ENCODE measurements around the gene TSPAN13.
A peak's percentile ranks its signal among the peaks of the same experiment; 100 is the strongest.

TSPAN13 gene

GRCh38 chr7:16791905-16792698, 38.5 kb downstream of the TSPAN13 start:
- TF ChIP-seq, protein P1, sequence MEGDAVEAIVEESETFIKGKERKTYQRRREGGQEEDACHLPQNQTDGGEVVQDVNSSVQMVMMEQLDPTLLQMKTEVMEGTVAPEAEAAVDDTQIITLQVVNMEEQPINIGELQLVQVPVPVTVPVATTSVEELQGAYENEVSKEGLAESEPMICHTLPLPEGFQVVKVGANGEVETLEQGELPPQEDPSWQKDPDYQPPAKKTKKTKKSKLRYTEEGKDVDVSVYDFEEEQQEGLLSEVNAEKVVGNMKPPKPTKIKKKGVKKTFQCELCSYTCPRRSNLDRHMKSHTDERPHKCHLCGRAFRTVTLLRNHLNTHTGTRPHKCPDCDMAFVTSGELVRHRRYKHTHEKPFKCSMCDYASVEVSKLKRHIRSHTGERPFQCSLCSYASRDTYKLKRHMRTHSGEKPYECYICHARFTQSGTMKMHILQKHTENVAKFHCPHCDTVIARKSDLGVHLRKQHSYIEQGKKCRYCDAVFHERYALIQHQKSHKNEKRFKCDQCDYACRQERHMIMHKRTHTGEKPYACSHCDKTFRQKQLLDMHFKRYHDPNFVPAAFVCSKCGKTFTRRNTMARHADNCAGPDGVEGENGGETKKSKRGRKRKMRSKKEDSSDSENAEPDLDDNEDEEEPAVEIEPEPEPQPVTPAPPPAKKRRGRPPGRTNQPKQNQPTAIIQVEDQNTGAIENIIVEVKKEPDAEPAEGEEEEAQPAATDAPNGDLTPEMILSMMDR (IDR thresholded peaks at IDR 0.05) = no peak

DNA sequence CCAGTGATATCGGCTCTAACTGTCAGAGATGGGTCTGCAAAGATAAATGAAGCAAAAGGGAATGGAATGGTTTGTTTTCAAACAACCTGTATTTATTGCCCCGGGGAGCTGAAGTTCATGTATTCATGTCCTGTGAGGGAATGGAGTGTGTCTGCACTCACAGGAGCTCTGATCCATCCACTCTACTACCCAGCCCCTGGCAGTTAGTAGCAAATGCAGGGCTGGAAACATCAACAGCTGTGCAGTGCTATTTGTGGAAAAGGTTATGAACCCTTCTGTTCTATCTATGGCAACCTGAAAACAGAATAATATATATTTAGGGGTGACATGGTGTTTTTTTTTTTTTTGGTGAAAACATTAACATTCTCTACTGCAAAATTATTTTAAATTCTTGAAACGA, 41.4 kb downstream of the TSPAN13 start:
- TF ChIP-seq, protein P1 (IDR thresholded peaks at IDR 0.05) = no peak

- TF ChIP-seq, protein P1 (IDR thresholded peaks at IDR 0.05) = no peak
These were observed 42.1 kb downstream of the TSPAN13 start for GRCh38 chr7:16795624-16796023.

GRCh38 chr7:16801111-16801542, 47.6 kb downstream of the TSPAN13 start:
- TF ChIP-seq, protein P1 (IDR thresholded peaks at IDR 0.05) = peak; percentile 65

DNA sequence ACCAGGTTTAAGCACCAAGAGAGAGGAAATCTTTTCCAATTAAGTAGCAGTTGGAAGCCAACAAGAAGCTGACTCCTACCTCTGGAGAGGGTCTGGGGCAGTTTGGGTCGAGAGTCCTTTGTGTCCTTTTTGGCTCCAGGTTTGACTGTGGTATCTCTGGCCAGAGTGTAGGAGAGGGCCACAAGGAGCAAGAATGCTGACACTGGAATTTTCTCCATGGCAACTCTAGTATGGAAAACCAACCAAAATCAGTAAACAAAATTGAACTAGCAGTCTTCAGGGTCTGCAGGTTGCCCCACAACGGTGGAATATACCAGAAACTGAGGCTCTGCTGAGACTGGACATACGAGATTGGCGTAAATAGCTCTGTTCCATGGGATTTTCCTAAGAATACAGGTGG, 48.0 kb downstream of the TSPAN13 start:
- TF ChIP-seq, protein P1 (IDR thresholded peaks at IDR 0.05) = no peak

- TF ChIP-seq, protein P1 (IDR thresholded peaks at IDR 0.05) = no peak
These were observed 49.6 kb downstream of the TSPAN13 start for GRCh38 chr7:16803125-16803524.

DNA sequence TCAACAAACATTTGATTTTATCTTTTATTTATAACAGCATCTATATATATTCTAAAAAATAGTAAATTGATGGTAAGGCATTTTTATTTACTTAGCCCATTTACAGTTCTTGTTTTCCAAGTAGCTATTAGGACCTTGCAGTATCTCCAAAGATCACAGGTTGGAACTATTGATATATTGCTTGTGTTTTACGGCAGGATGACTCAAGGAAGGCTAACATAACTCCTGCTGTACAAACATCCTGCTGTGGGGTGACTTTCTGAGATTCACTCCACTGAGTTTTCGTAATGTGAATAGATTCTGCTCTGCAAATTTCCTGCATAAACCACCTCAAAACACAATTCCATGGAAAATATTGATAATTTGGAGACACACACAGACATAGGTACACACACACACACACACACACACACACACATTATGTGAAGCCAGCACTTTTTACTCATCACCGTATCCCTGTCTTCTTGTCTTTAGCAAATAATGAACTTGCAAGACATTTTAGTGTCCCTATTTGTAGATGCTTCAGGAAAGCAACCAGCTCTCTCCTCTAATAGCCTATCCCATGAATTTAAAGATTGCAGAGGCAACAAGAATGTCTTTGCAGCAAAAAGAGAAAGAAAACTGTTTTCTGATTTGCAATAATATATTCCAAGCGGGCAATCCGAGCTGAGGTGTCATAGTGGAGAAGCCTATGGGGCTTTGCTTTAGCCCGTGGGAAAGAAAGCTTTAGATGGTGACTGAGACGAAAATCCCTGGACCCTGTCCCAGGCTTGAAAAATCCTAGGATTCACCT, 50.5 kb downstream of the TSPAN13 start:
- TF ChIP-seq, protein P1 (IDR thresholded peaks at IDR 0.05) = no peak
